GM21447 (cell line): ENCODE results near the gene SEPTIN5.
"Not testable (repeated sequence)": the region's sequence is repeated elsewhere in the genome, so short reads cannot be mapped to it uniquely, and the experiment has no call there.

Experiments
- ATAC-seq: cut with Tn5 transposase; IDR thresholded peaks from one replicate; pipeline ENCODE4 v1.9.1; 2021; ENCODE audit not compliant: unreplicated experiment

The SEPTIN5 gene

GRCh38 chr22:19720150-19720827 lies 6.0 kb downstream of the SEPTIN5 start:
- no peak for ATAC-seq

- no peak for ATAC-seq
Observed at GRCh38 chr22:19720999-19721329, 6.7 kb downstream of the SEPTIN5 start.

DNA sequence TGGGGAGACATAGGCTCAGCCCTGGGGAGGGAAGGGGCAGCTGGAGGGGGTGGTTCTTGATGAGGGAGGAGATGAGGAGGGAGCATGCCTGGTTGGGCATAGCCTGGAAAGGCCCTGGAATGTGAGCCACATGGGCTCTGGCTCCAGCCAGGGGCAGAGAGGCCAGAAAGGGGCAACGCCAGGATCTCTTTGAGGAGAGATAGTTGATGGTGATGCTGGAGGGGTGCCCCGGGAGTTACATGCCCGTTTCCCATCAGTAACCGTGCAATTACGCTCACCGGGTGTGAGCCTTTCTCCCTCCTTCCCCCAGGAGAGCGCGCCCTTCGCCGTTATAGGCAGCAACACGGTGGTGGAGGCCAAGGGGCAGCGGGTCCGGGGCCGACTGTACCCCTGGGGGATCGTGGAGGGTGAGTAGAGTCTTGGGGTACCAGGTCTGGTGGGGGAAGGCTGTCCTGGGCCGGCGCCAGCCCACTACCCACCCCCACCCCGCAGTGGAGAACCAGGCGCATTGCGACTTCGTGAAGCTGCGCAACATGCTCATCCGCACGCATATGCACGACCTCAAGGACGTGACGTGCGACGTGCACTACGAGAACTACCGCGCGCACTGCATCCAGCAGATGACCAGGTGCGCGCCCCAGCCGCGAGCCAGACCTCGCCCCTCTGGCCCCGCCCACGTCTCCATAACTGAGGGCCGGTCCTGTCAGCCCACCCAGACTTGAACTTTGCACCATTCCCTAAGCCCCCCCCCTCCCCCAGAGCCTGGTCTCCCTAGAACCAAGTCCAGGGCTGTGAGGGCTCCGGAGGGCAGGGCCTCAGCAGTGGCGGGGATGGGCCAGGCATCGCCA lies 7.3 kb downstream of the SEPTIN5 start:
- no peak for ATAC-seq

GRCh38 chr22:19722178-19722981 lies 8.1 kb downstream of the SEPTIN5 start:
- ATAC-seq, result no peak

DNA sequence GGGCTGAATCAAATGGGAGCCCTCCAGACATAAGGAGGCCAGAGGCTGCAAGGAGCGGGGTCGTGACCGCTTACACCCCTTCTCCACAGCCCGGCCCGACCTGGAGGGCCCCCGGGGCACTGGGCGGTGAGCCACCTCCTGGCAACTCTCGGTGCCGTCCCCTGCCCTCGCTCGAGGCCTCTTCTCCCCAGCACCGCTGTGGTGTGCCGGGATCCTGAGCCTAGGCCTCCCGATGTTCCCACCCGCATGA lies 8.6 kb downstream of the SEPTIN5 start:
- ATAC-seq, result no peak

DNA sequence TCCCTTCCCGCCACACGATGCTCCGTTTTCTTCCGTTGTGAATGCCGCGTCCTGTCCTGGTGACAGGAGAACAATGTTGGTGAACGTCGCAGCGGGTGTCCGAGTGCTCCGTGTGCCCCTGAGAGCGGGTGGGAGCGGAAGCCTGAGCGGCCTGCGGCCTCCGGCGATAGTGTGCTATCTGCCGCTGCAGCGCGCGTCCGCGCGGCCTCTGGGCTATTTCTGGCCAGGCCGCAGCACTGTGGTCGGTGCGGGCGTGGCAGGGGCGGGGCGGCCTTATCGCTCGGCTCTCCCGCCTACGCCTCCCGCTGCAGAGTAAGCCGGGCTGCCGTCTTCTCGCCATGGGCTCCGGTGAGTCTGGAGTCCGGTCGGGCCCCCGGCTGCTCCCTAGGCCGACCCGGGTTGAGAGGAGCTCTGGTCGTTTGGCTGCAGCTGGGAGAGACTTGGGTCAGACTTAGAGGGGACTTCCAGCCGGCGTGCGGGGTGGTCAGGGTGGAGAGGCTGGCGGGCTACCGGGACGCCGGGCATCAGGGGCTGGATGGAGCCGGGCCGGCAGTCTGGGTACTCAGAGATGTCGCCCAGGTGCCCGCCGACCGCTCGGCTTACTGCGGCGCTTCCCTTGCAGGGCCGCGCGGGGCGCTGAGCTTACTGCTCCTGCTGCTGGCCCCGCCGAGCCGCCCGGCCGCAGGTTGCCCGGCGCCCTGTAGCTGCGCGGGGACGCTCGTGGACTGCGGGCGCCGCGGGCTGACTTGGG lies 9.1 kb downstream of the SEPTIN5 start, which contains the start of gene GP1BB:
TSS of gene GP1BB (plus strand) at position 308 of the 751 bp plus-strand sequence. CDS start at position 339, 31 bp downstream.
- no peak for ATAC-seq

DNA sequence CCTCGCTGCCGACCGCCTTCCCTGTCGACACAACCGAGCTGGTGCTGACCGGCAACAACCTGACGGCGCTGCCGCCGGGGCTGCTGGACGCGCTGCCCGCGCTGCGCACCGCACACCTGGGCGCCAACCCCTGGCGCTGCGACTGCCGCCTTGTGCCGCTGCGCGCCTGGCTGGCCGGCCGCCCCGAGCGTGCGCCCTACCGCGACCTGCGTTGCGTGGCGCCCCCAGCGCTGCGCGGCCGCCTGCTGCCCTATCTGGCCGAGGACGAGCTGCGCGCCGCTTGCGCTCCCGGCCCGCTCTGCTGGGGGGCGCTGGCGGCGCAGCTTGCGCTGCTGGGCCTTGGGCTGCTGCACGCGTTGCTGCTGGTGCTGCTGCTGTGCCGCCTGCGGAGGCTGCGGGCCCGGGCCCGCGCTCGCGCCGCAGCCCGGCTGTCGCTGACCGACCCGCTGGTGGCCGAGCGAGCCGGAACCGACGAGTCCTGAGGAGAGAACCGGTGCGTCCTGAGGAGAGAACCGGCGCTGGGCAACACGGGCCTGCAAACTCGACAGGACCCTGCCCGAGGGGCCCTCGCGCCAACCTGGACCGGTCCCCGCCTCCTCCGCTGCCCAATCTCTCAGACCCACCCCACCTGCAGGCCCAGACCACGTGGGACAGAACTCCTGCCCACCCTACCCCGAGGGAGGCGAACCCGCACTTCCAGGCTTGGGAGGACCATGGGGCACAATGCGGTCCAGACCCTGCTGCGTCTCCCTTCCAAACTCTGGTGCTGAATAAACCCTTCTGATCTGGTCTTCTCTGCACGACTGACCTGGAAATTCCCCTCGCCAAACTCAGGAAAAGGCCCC lies 9.9 kb downstream of the SEPTIN5 start:
- no peak for ATAC-seq

- ATAC-seq, result no peak
Observed at GRCh38 chr22:19724927-19725661, 10.8 kb downstream of the SEPTIN5 start.

GRCh38 chr22:19726064-19726788 lies 11.9 kb downstream of the SEPTIN5 start:
- ATAC-seq, result not testable (repeated sequence)

GRCh38 chr22:19727310-19728150 lies 13.2 kb downstream of the SEPTIN5 start:
- no peak for ATAC-seq

GRCh38 chr22:19728271-19728670 lies 14.0 kb downstream of the SEPTIN5 start:
- no peak for ATAC-seq

DNA sequence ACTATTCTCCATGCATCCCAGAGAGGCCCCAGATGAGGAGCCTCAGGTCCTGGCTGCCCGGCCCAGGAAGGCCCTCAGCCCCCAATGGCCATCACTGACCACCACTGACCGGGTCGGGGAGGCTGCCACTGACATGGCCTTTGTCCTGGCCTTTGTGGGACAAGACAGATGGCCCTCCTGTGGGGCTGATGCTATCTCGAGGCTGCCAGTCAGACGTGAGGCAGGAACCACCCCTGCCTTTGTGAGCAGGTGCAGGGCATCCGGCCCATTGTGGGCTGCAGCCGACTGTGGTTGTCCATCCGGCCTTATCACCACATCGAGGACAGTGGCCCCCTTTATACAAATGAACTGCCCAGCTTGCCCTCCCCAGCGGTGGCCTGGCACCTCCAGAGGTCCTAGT lies 14.5 kb downstream of the SEPTIN5 start:
- no peak for ATAC-seq

- no peak for ATAC-seq
Observed at GRCh38 chr22:19729507-19729906, 15.2 kb downstream of the SEPTIN5 start.

DNA sequence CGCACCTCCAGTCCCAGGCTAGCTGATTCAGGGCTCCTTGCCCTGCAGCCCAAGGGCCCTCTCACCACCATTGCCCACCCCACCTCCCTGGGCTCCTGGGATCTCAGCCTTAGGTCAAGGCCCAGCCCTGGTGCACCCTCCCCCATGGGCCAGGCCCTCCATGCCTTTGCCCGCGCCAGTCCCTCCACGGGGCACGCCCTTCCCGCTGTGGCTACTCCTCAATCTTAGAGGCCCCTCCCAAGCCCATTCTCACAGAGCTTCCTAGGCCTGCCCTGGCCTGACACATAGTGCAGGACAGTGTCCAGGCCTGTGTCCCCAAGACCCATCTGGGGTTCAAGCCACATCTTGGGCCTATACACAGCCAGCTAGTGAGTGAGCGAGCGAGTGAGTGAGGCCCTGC lies 15.9 kb downstream of the SEPTIN5 start:
- ATAC-seq, result no peak

- ATAC-seq, result no peak
Observed at GRCh38 chr22:19730655-19731360, 16.5 kb downstream of the SEPTIN5 start.

DNA sequence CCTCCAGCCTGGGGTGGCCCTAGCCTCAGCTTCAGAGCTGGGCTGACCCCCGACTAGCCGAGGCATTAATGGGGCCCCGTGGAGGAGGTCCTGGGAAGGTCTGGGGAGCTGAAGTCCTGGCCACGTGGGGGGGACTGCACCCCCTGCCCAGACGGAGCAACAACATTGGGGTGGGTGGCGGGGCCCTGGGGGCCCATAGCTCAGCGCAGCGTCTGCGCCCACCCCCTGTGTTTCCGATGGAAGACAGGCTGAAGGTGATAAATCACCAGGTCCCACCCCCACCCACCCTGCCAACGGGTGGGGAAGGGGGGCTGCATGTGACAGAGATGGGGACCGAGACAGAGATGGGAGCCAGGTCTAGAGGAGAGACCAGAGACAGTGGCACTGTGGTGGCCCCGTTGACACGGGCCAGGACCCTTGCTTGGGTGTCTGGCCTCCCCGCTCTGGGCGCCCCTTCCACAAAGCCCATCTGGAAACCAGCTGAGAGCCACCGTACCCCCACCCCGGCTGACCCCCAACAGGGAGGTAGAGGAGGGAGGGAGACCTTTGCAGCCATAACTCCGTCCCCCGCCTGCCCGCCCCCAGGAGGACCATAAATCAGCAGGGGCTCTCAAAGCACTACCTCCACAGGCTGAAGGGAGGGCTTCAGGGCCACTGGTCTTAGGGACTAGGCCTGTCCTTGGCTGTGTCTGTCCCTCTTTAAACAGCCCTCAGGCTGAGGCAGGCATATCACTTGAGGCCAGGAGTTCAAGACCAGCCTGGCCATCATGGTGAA lies 17.2 kb downstream of the SEPTIN5 start:
- no peak for ATAC-seq
